Loucy (cell line): ENCODE data around the gene PAXX.

Source experiments
- CTCF ChIP-seq: fragments of 200-600 bp; sonication (generic); conservative IDR thresholded peaks from 2 replicates; pipeline ENCODE4 v1.5.1; 2014; ENCODE audit warnings: mild to moderate bottlenecking, antibody characterized with exemption, low read length
- EZH2phosphoT487 ChIP-seq: fragments of 200-600 bp; IDR thresholded peaks from 2 replicates; pipeline ENCODE4 v1.6.1; 2018; ENCODE audit warnings: antibody characterized with exemption, mild to moderate bottlenecking, moderate library complexity, borderline replicate concordance

GRCh38 chr9:137042751-137043727, 50.8 kb downstream of the PAXX start:
- TF ChIP-seq CTCF, result no peak
- TF ChIP-seq EZH2phosphoT487, result no peak
